B cell (primary cell): ENCODE data around the gene GPR146. TPM values are rescaled to one million over a fixed set of nuclear protein-coding genes. Genes with fewer than 3 reads are reported as not detected.

ENCODE experiments used
- ATAC-seq: fragments of 200-7000 bp; cut with Tn5 transposase; one replicate; pipeline ENCODE4 v1.10.0; 2021; ENCODE audit warnings: low read depth, mild to moderate bottlenecking, moderate number of reproducible peaks, moderate library complexity
- CTCF ChIA-PET: fragments of 350-600 bp; sonication (Branson Sonifier 250); formaldehyde crosslinking; loops from one replicate; lab custom pipeline; 2021; ENCODE audit warnings: antibody characterized with exemption, inconsistent platforms; lab: Charles Lee
- POLR2A ChIA-PET: fragments of 350-600 bp; sonication (Branson Sonifier 250); formaldehyde crosslinking; loops from one replicate; lab custom pipeline; 2021; ENCODE audit warnings: antibody characterized with exemption; lab: Charles Lee
- DNase-seq: peaks from one replicate; pipeline ENCODE4 v3.0.0; 2013
- H2AFZ ChIP-seq: 2 replicates; pipeline ENCODE4 v1.6.1; 2012; ENCODE audit warnings: mild to moderate bottlenecking, low read depth, low read length; ENCODE audit not compliant: insufficient read depth, poor library complexity, severe bottlenecking
- H3K27ac ChIP-seq, 2 donors: 1 replicate in 1 of 2; 2 replicates in 1 of 2; pipeline ENCODE4 v1.5.1; 2012 to 2013; ENCODE audit warnings: low read length in 2 of 2, mild to moderate bottlenecking in 2 of 2, moderate library complexity in 1 of 2
- H3K27me3 ChIP-seq, 4 experiments: fragments of 200-600 bp in 1 of 4; sonication (generic) in 1 of 4; replicated peaks in 1 of 4; 1 replicate in 2 of 4; 2 replicates in 2 of 4; pipeline versions ENCODE4 v1.6.1 to v1.7.0; 2013 to 2016; ENCODE audit warnings: low read length in 3 of 4, mild to moderate bottlenecking in 2 of 4, mixed read lengths in 1 of 4, moderate library complexity in 1 of 4; ENCODE audit not compliant: insufficient read depth in 4 of 4, control insufficient read depth in 3 of 4; ENCODE audit errors: control extremely low read depth in 1 of 4
- H3K36me3 ChIP-seq, 2 experiments: replicated peaks in 1 of 2; 1 replicate in 1 of 2; 2 replicates in 1 of 2; pipeline versions ENCODE4 v1.6.1 to v1.7.1; 2013; ENCODE audit warnings: low read length in 1 of 2; ENCODE audit not compliant: insufficient read depth in 2 of 2, control insufficient read depth in 1 of 2; ENCODE audit errors: control extremely low read depth in 1 of 2, extremely low read depth in 1 of 2
- H3K4me1 ChIP-seq, 2 donors: fragments of 200-600 bp in 1 of 2; sonication (generic) in 1 of 2; 1 replicate in 1 of 2; 2 replicates in 1 of 2; pipeline versions ENCODE4 v1.5.1 to v1.6.1; 2013 to 2017; ENCODE audit warnings: low read length in 2 of 2; ENCODE audit not compliant: control insufficient read depth in 2 of 2, insufficient read depth in 2 of 2
- H3K4me2 ChIP-seq: replicated peaks from 2 replicates; pipeline ENCODE3; 2012; ENCODE audit warnings: mild to moderate bottlenecking, low read depth, low read length; ENCODE audit not compliant: poor library complexity, severe bottlenecking
- H3K4me3 ChIP-seq, 5 experiments: fragments of 200-600 bp in 1 of 5; sonication (generic) in 1 of 5; 1 replicate in 3 of 5; 2 replicates in 2 of 5; pipeline versions ENCODE4 v1.5.1 to v1.7.0; 2011 to 2016; ENCODE audit warnings: low read length in 4 of 5, mild to moderate bottlenecking in 4 of 5, low read depth in 2 of 5, control low read depth in 1 of 5, moderate library complexity in 1 of 5; ENCODE audit not compliant: insufficient read depth in 1 of 5; ENCODE audit errors: control extremely low read depth in 1 of 5, extremely low read depth in 1 of 5
- H3K79me2 ChIP-seq: fragments of 200-600 bp; sonication (generic); one replicate; pipeline ENCODE4 v1.6.0; 2016; ENCODE audit warnings: low read length; ENCODE audit not compliant: control insufficient read depth, insufficient read depth
- H3K9ac ChIP-seq: fragments of 200-600 bp; sonication (generic); 2 replicates; pipeline ENCODE4 v1.6.1; 2017; ENCODE audit warnings: mild to moderate bottlenecking, low read length, moderate library complexity
- H3K9me3 ChIP-seq, 3 donors: one replicate each; pipeline versions ENCODE4 v1.6.1 to v1.7.1; 2013; ENCODE audit warnings: low read length in 2 of 3; ENCODE audit not compliant: control insufficient read depth in 2 of 3, insufficient read depth in 1 of 3; ENCODE audit errors: control extremely low read depth in 1 of 3
- H4K20me1 ChIP-seq: 2 replicates; pipeline ENCODE4 v1.6.0; 2012; ENCODE audit warnings: mild to moderate bottlenecking, low read length; ENCODE audit not compliant: insufficient read depth, control insufficient read depth, poor library complexity, severe bottlenecking
- H3K27ac Mint-ChIP-seq: one replicate; pipeline ENCODE4 v1.8.0; 2021; ENCODE audit warnings: mixed read lengths
- H3K27me3 Mint-ChIP-seq: one replicate; pipeline ENCODE4 v1.8.0; 2021; ENCODE audit warnings: mixed read lengths
- H3K4me1 Mint-ChIP-seq: one replicate; pipeline ENCODE4 v1.8.0; 2021; ENCODE audit warnings: mixed read lengths
- H3K4me3 Mint-ChIP-seq: one replicate; pipeline ENCODE4 v1.8.0; 2021; ENCODE audit warnings: mixed read lengths
- H3K9me3 Mint-ChIP-seq: one replicate; pipeline ENCODE4 v1.8.0; 2022; ENCODE audit warnings: mixed read lengths; ENCODE audit not compliant: insufficient read depth
- CTCF ChIP-seq: fragments of 200-600 bp; IDR thresholded peaks from one replicate; pipeline ENCODE4 v1.8.0; 2022; ENCODE audit warnings: antibody characterized with exemption, mild to moderate bottlenecking
- EZH2 ChIP-seq: IDR thresholded peaks from 2 replicates; pipeline ENCODE4 v1.6.1; 2012; ENCODE audit warnings: borderline replicate concordance, low read depth, mild to moderate bottlenecking, moderate library complexity, low read length; ENCODE audit not compliant: insufficient read depth, poor library complexity, severe bottlenecking
- WGBS: methylation state at CpG from one replicate; pipeline ENCODE4 v1.1.5; 2013; ENCODE audit warnings: missing lambda C conversion rate; ENCODE audit not compliant: insufficient coverage; 5-methylcytosine and 5-hydroxymethylcytosine counted together
- intact Hi-C: fragments of 100-400 bp; cut with micrococcal nuclease; formaldehyde crosslinking; loops from one replicate; pipeline ENCODE4 v1.10.0; 2022
- polyA plus RNA-seq: library from polyadenylated mRNA; depleted of rRNA; stranded (reverse); fragments of >200 nt; gene quantifications from 2 replicates; pipeline ENCODE4 v1.2.3, GENCODE V29; 2012
- total RNA-seq, 2 donors: library from RNA; stranded (reverse); fragments of 120-200 nt in 1 of 2; gene quantifications; 1 replicate in 1 of 2; 2 replicates in 1 of 2; pipeline versions ENCODE4 v1.2.3 to v1.2.4, GENCODE V29; 2013 to 2022

Gene GPR146
- total and polyA plus RNA-seq, 2 donors (not counting 1 experiment from before 2014, with no cell fraction given), result 4.2 to 45.4 TPM

- Mint-ChIP-seq H3K4me1 (peaks cover 42% of the 10 kb centered on the region), H3K27ac (peak overlapping the region; percentile 82), H3K4me3 (peak overlapping the region; percentile 94), H3K27me3 (no peaks in the 10 kb centered on the region), H3K9me3 (no peaks in the 10 kb centered on the region)
- Histone ChIP-seq H3K79me2 (no peaks in the 10 kb centered on the region), H3K36me3 (no peaks in the 10 kb centered on the region), H3K9ac (peak overlapping the region; percentile 48), H4K20me1 (no peaks in the 10 kb centered on the region), H3K27ac (no peak overlapping the region), H3K4me2 (peak overlapping the region; percentile 74), H2AFZ (peak overlapping the region; percentile 59), H3K9me3 (no peaks in the 10 kb centered on the region), H3K4me1 (peaks cover 20 to 39% of the 10 kb centered on the region in 2 donors), H3K4me3 (peak overlapping the region in 4 of 5 experiments; percentile 27 to 53 (median 42)), H3K27me3 (no peaks in the 10 kb centered on the region)
- no peak for TF ChIP-seq CTCF
- TF ChIP-seq EZH2, result no peak
- WGBS, result 85% methylated on average over 5 of the region's 6 CpGs
- intact Hi-C loops, result loop anchor here (2.0 to 5.0 kb wide), 3 partner anchors 17 to 180 kb away; no protein-coding TSS in a partner anchor
- DNase-seq, result no peak
- ChIA-PET POLR2A (no interaction called here), CTCF (interaction anchor here (0.6 to 5.1 kb wide), 12 partner anchors 12 to 94 kb away, joined by 3 to 49 read pairs (median 8); a partner anchor contains a TSS)
- no peak for ATAC-seq
These were observed 43.1 kb downstream of the GPR146 start for GRCh38 chr7:1087465-1087814.
